Activated naive CD8-positive, alpha-beta T cell treated with anti-CD3 and anti-CD28 coated beads, Interleukin-2, amount 10 ng/mL, durations not matched to agents 7 days and 5 days (primary cell): ENCODE results near the gene CAD. TPM values are rescaled to one million over a fixed set of nuclear protein-coding genes. Genes with fewer than 3 reads are reported as not detected.

Source experiments
- ATAC-seq: fragments of 150-1000 bp; cut with Tn5 transposase; one replicate; pipeline ENCODE4 v1.10.0; 2021; ENCODE audit warnings: low read depth, moderate library complexity
- POLR2A ChIA-PET: fragments of 350-600 bp; sonication (Branson Sonifier 250); formaldehyde crosslinking; loops from one replicate; lab custom pipeline; 2021; ENCODE audit warnings: antibody characterized with exemption; lab: Charles Lee
- DNase-seq: peaks from one replicate; pipeline ENCODE4 v3.0.0; 2021
- H3K27ac Mint-ChIP-seq: one replicate; pipeline ENCODE4 v1.8.0; 2022; ENCODE audit warnings: mild to moderate bottlenecking, mixed read lengths
- H3K27me3 Mint-ChIP-seq: one replicate; pipeline ENCODE4 v1.8.0; 2022; ENCODE audit warnings: mild to moderate bottlenecking, moderate library complexity, mixed read lengths
- H3K36me3 Mint-ChIP-seq: one replicate; pipeline ENCODE4 v1.8.0; 2021; ENCODE audit warnings: mild to moderate bottlenecking, mixed read lengths
- H3K4me1 Mint-ChIP-seq: one replicate; pipeline ENCODE4 v1.8.0; 2021; ENCODE audit warnings: mixed read lengths
- H3K4me3 Mint-ChIP-seq: one replicate; pipeline ENCODE4 v1.8.0; 2022; ENCODE audit warnings: mild to moderate bottlenecking, moderate library complexity, mixed read lengths
- H3K9me3 Mint-ChIP-seq: one replicate; pipeline ENCODE4 v1.8.0; 2021; ENCODE audit warnings: mixed read lengths
- total RNA-seq, 2 experiments: library from RNA; stranded (reverse); gene quantifications; one replicate each; pipeline ENCODE4 v1.2.3, GENCODE V29; 2021

The CAD gene
- total RNA-seq, 2 experiments from 2014 or later, result 60.1 to 60.4 TPM

GRCh38 chr2:27291865-27292264, 74.7 kb downstream of the CAD start:
- DNase-seq (no peak), ATAC-seq (no peak)
- Mint-ChIP-seq H3K4me3 (no peak overlapping the region), H3K9me3 (no peaks in the 10 kb centered on the region), H3K36me3 (no peaks in the 10 kb centered on the region), H3K27ac (no peak overlapping the region), H3K4me1 (no peaks in the 10 kb centered on the region), H3K27me3 (peaks cover 41% of the 10 kb centered on the region)
- POLR2A ChIA-PET, result no interaction called here

Other genes with a start within 250 kb of the CAD start
- 1 to 10 TPM; 1.9 to 2.0 TPM for gene MAPRE3, start 246.7 kb upstream of the CAD start, total RNA-seq
- 10 to 100 TPM; 68.1 to 70.8 TPM for gene TMEM214, start 184.4 kb upstream of the CAD start, total RNA-seq
- gene AGBL5, start 165.7 kb upstream of the CAD start, total RNA-seq, result 10 to 100 TPM; 14.9 to 18.0 TPM
- gene OST4, start 145.7 kb upstream of the CAD start, total RNA-seq, result 100 to 1,000 TPM; 302 to 325 TPM
- gene EMILIN1, start 138.8 kb upstream of the CAD start, total RNA-seq, result 1 to 10 TPM in 1 of 2 experiments, under 1 TPM in 1; 0.91 to 1.2 TPM
- 10 to 100 TPM; 13.1 to 13.7 TPM for gene KHK, start 130.6 kb upstream of the CAD start, total RNA-seq
- 1 to 10 TPM; 1.6 TPM for gene CGREF1, start 98.2 kb upstream of the CAD start, total RNA-seq
- gene ABHD1, start 93.6 kb upstream of the CAD start, total RNA-seq, result 1 to 10 TPM in 1 of 2 experiments, under 1 TPM in 1; 0.77 to 1.4 TPM
- 10 to 100 TPM; 51.7 to 53.9 TPM for gene PREB, start 82.7 kb upstream of the CAD start, total RNA-seq
- gene PRR30, start 78.0 kb upstream of the CAD start, total RNA-seq, result not detected
- not detected for gene TCF23, start 68.4 kb upstream of the CAD start, total RNA-seq
- gene ATRAID, start 5.3 kb upstream of the CAD start, total RNA-seq, result 10 to 100 TPM; 74.9 to 84.6 TPM
- 10 to 100 TPM; 31.6 to 32.2 TPM for gene SLC5A6, start 5.1 kb upstream of the CAD start, total RNA-seq
- under 1 TPM; 0.34 to 0.64 TPM for gene SLC30A3, start 45.7 kb downstream of the CAD start, total RNA-seq
- gene DNAJC5G, start 58.1 kb downstream of the CAD start, total RNA-seq, result not detected
- under 1 TPM in 1 of 2 experiments, not detected in 1; 0.19 TPM for gene TRIM54, start 65.1 kb downstream of the CAD start, total RNA-seq
- 1 to 10 TPM; 3.7 to 5.1 TPM for gene UCN, start 91.1 kb downstream of the CAD start, total RNA-seq
- gene MPV17, start 105.7 kb downstream of the CAD start, total RNA-seq, result 100 to 1,000 TPM in 1 of 2 experiments, 10 to 100 TPM in 1; 93.4 to 100 TPM
- 10 to 100 TPM; 66.4 to 70.8 TPM for gene GTF3C2, start 139.4 kb downstream of the CAD start, total RNA-seq
- gene EIF2B4, start 153.0 kb downstream of the CAD start, total RNA-seq, result 10 to 100 TPM; 38.3 to 39.2 TPM
- 100 to 1,000 TPM; 113 to 116 TPM for gene SNX17, start 153.2 kb downstream of the CAD start, total RNA-seq
- 10 to 100 TPM; 16.4 to 18.6 TPM for gene ZNF513, start 163.4 kb downstream of the CAD start, total RNA-seq
- 10 to 100 TPM; 90.1 to 91.3 TPM for gene PPM1G, start 192.2 kb downstream of the CAD start, total RNA-seq
- 10 to 100 TPM; 92.2 to 92.5 TPM for gene NRBP1, start 211.3 kb downstream of the CAD start, total RNA-seq
- gene KRTCAP3, start 225.0 kb downstream of the CAD start, total RNA-seq, result 10 to 100 TPM; 12.2 to 13.9 TPM